Measurements from ENCODE around the gene GPR39. TPM values are rescaled to one million over a fixed set of nuclear protein-coding genes. Genes with fewer than 3 reads are reported as not detected.

GPR39 gene
- total RNA-seq, 1 donor from 2014 or later = 7.1 TPM

GRCh38 chr2:132654968-132655367 is 238.4 kb downstream of the GPR39 start:
- DNase-seq (ENCODE audit: low read depth) (peak; percentile 89), FAIRE-seq (no peak)
- Histone ChIP-seq H3K4me3 (ENCODE audit: low read depth, low read length) (no peak overlapping the region), H3K27me3 (ENCODE audit: control insufficient read depth, insufficient read depth, low read length) (no peaks in the 10 kb centered on the region), H3K36me3 (ENCODE audit: control insufficient read depth, insufficient read depth, low read length) (no peaks in the 10 kb centered on the region)
- no peak for TF ChIP-seq CTCF (IDR thresholded peaks at IDR 0.05; ENCODE audit: insufficient read depth, low read length, severe bottlenecking)

- no peaks in the 10 kb centered on the region for H3K27me3 ChIP-seq (ENCODE audit: control insufficient read depth, insufficient read depth, low read length)
- no peak for DNase-seq (ENCODE audit: low read depth)
- H3K4me3 ChIP-seq (ENCODE audit: low read depth, low read length) = no peak overlapping the region
- no peak for TF ChIP-seq CTCF (IDR thresholded peaks at IDR 0.05; ENCODE audit: insufficient read depth, low read length, severe bottlenecking)
- no peaks in the 10 kb centered on the region for H3K36me3 ChIP-seq (ENCODE audit: control insufficient read depth, insufficient read depth, low read length)
- FAIRE-seq = no peak
Observed at GRCh38 chr2:132656266-132656975, 239.8 kb downstream of the GPR39 start.

- no peaks in the 10 kb centered on the region for H3K36me3 ChIP-seq (ENCODE audit: control insufficient read depth, insufficient read depth, low read length)
- no peaks in the 10 kb centered on the region for H3K27me3 ChIP-seq (ENCODE audit: control insufficient read depth, insufficient read depth, low read length)
- DNase-seq (ENCODE audit: low read depth) = no peak
- TF ChIP-seq CTCF (IDR thresholded peaks at IDR 0.05; ENCODE audit: insufficient read depth, low read length, severe bottlenecking) = no peak
- no peak overlapping the region for H3K4me3 ChIP-seq (ENCODE audit: low read depth, low read length)
- FAIRE-seq = peak; percentile 13
Observed at GRCh38 chr2:132659331-132659730, 242.7 kb downstream of the GPR39 start.

GRCh38 chr2:132662732-132663131 is 246.1 kb downstream of the GPR39 start:
- DNase-seq (ENCODE audit: low read depth) = no peak
- TF ChIP-seq CTCF (IDR thresholded peaks at IDR 0.05; ENCODE audit: insufficient read depth, low read length, severe bottlenecking) = no peak
- FAIRE-seq = no peak

GRCh38 chr2:132664096-132664495 is 247.5 kb downstream of the GPR39 start:
- TF ChIP-seq CTCF (IDR thresholded peaks at IDR 0.05; ENCODE audit: insufficient read depth, low read length, severe bottlenecking) = no peak
- Histone ChIP-seq H3K36me3 (ENCODE audit: control insufficient read depth, insufficient read depth, low read length) (no peaks in the 10 kb centered on the region), H3K4me3 (ENCODE audit: low read depth, low read length) (no peak overlapping the region), H3K27me3 (ENCODE audit: control insufficient read depth, insufficient read depth, low read length) (peaks cover 15% of the 10 kb centered on the region)
- FAIRE-seq (no peak), DNase-seq (ENCODE audit: low read depth) (no peak)

More at GRCh38 chr2:132662732-132663131, 246.1 kb downstream of the GPR39 start:
- no peaks in the 10 kb centered on the region for H3K36me3 ChIP-seq (ENCODE audit: control insufficient read depth, insufficient read depth, low read length)
- no peak overlapping the region for H3K4me3 ChIP-seq (ENCODE audit: low read depth, low read length)
- peaks cover 3% of the 10 kb centered on the region for H3K27me3 ChIP-seq (ENCODE audit: control insufficient read depth, insufficient read depth, low read length)

Data from bronchial epithelial cell (primary cell).